Stimulated activated CD4-positive, alpha-beta T cell treated with anti-CD3 and anti-CD28 coated beads, Interleukin-4, amount 100 ng/mL, for 1 hour (primary cell): ENCODE data around the gene CEP55.

Source experiments
- DNase-seq: peaks from one replicate; pipeline ENCODE4 v3.0.0-alpha.2; 2020

The CEP55 gene

DNA sequence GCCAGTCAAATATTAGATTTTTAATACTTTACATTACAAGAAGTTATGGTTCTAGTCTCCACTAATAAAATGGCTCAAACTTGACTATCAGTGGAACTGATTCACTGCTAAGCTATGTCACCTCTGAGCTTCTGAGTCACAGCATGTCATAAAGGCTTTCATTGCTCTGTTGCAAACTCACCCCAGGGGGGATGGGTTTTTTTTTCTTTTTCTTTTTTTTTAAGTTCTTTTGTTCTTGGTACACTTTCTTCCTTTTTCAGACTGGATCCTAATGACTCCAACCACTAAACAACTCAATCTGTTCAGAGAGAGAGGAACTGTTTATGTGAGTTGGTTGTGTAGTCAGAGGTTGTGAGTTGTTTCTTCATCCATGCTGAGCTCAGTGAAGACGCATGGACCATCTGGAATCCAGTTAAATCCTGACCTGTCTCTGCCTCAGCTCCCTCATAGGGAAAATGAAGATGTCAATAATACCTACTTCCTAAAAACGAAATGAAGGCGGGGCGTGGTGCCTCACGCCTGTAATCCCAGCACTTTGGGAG is 25.2 kb upstream of the CEP55 start:
- no peak for DNase-seq

GRCh38 chr10:93473161-93473560 is 23.3 kb upstream of the CEP55 start:
- DNase-seq = no peak

- DNase-seq = no peak
These were observed 22.5 kb upstream of the CEP55 start for GRCh38 chr10:93473804-93474472.

DNA sequence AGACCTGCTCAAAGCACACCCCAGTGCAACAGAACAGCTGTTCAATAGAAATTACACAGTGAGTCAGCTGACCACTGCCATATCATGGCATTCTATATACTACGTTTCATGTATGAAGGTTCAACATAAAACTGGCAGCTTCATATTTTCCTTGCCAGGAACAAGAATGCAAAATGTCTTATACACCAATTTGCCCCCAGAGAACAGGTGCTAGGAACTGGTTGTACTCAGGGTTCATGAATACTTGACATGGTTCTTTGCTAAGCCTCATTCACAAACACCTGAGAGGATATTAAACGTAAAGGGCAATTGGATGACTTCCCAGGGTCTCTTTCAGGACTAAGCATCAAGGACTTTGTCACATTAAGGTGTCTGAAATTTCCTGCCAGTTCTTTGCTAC is 21.2 kb upstream of the CEP55 start:
- no peak for DNase-seq

DNA sequence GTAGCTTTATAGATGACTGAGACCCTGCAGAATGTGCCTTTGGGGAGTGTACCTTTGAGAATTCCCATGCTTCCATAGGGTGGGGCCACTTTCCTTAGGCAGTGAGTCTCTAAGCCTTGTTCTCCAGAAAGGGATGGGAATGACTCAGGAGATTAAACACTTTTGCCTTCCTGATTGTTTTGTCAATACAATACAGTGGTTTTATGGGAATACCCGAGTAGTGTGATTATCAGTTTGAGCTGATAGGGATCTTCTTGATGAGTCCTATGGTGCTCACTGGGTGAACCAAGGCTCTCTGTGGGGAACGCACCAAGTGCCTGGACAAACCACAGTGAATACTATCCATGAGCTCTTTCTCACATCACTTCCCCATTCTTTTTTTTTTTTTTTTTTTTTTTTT is 20.5 kb upstream of the CEP55 start:
- no peak for DNase-seq

- no peak for DNase-seq
These were observed 19.7 kb upstream of the CEP55 start for GRCh38 chr10:93476756-93477155.

DNA sequence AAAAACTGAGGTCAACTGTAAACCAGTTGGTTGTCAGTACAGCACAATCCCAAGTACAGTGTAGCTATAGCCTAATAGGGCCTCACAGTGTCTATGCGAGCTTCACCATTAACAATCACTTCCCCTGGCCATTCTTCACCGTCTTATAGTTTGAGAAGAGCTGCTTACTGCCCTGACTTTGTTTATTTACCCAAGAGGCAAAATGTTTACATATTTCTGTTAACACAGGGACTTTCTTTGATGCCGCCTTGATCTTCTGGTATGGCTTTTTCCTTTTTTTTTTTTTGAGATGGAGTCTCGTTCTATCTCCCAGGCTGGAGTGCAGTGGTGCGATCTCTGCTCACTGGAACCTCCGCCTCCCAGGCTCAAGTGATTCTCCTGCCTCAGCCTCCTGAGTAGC is 17.5 kb upstream of the CEP55 start:
- no peak for DNase-seq

- no peak for DNase-seq
These were observed 14.7 kb upstream of the CEP55 start for GRCh38 chr10:93481637-93482144.

DNA sequence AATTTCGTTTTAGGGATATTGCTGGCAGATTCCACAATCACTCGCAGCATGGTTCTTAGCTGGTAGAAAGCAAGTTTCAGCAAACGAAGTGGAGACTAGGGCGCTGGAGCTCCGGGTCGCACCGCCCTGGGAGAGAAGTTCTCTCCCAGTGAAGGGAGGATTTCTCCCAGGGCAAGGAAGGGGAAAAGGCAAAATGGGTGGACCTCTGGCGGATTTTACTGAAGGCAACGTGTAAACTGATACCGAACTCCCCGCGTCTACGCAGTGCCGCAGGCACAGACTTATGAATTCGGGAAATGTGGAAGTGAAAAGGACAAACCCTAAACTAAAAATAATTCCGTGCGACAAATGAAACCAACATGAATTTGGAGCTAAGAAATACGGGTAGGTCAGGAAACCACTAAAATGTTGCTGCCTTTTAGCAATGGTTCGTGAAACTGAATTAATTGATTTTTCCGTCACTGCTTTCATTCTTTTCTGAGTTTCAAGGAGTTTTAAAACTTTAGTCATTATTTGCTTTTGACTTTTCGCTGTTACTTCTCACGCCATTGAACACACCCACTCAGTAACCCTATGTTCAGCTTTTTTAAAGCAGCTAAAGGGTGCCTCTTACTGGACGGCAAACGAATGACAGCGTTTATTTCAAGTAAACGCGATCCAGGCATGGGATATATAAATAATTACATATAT is 14.1 kb upstream of the CEP55 start, which contains the start of gene MYOF:
MYOF (minus strand) TSS at position 190 of the 690 bp plus-strand sequence; CDS start at position 50, 140 bp downstream.
- DNase-seq = peak; percentile 29

DNA sequence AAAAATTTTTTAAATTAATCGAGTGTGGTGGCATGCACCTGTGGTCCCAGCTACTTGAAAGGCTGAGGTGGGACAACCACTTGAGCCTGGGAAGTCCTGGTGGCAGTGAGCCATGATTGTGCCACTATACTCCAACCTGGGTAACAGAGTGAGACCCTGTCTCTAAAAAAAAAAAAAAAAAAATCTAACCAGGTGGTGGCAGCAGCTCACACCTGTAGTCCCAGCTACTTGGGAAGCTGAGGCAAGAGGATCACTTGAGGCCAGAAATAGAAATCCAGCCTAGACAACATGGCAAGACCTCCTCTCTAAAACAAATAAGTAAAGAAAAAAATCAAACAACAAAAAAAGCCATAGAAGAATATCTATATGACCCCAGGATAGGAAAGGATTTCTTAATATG is 10.7 kb upstream of the CEP55 start:
- no peak for DNase-seq

DNA sequence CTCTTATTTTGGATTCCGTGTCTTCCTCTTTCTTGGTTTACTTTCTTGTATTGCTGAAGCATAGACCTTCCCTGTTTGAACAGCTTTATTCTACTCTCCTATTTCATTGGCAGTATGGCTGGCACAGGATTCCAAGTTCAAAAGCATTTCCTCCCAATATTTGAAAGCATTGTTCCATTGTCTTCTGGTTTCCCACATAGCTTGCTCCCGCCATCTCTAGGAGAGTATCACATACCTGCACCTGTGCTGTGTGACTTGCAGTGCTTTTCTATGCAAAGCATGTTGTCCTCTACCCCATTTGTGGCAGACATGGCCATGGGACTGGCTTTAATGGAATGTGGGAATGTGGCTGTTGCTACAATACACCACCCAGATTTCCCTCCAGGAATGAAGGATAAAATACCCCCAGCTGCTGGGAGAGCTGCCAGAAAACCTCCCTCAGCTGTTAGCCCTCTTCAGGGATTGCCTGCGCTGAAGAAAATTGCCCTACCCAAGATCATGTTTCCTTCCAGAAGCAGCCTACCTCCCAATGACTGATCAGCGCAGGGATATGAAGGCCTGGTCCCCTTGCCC is 7.4 kb upstream of the CEP55 start:
- DNase-seq = no peak

GRCh38 chr10:93491602-93492121 is 4.8 kb upstream of the CEP55 start:
- no peak for DNase-seq

- no peak for DNase-seq
These were observed 3.2 kb upstream of the CEP55 start for GRCh38 chr10:93493162-93493561.

DNA sequence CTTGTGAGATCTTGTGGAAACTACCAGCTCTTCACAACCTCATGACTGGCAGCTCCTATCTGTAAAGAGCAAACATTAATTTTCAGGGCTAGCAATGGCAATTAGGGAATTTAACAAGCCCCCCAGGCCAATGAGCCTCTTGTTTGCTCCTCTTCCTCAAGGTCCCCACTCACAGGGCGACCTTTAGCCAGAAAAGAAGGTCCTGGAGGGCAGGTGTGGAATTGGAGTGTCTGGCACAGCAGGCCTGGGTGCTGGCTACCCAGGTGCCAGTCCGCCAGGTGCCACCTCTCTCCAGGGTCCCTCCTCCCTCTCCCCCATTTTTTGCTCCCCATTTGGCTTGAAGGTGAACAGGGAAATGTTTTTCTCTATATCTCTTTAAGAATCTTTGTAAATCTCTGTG is 1.9 kb upstream of the CEP55 start:
- no peak for DNase-seq

DNA sequence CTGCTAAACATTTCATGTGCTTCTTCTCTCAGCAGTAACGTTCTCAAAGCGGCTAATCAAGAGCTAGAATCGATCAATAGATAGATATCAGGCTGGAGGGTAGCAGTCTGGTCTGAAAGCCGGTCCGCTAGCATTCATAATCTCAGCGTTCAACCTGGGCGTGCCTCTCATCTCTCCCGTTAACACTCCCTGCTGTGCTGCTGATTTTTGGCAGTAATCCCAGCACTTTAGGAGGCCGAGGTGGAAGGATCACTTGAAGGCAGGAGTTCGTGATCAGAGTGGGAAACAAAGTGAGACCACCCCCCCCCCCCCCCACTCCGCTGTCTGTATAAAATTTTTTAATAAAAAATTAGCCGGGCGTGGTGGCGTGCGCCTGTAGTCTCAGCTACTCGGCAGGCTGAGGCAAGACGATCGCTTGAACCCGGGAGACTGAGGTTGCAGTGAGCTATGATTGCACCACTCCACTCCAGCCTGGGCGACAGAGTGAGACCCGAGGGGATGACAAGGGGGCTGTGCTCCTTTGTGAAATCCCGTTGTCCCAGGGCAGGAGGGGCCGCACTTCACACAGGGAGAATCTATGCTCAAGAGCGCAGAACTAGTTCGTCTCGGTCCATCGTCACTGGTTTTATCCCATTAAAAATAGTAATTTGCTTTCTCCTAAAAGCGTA is 624 bp upstream of the CEP55 start:
- DNase-seq = peak; percentile 11

DNA sequence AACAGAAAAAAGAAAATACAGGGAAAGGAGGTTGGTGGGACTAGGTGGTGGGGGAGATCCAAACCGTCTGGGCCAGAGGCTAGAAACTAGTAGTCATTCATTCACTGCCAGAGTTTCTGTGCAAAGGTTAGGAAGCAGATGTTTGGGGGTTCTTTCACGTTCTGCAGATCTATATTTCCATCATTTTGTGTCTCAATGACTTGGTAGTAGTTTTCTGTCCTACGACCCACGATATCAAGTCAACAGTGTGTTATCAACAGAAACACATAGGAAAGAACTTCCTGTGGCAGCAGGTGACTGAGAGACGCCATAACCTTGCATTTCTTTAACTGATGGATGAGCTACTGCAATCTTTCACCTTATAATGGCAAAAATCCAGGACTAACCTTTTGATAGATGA is 1.8 kb downstream of the CEP55 start:
- DNase-seq = no peak

DNA sequence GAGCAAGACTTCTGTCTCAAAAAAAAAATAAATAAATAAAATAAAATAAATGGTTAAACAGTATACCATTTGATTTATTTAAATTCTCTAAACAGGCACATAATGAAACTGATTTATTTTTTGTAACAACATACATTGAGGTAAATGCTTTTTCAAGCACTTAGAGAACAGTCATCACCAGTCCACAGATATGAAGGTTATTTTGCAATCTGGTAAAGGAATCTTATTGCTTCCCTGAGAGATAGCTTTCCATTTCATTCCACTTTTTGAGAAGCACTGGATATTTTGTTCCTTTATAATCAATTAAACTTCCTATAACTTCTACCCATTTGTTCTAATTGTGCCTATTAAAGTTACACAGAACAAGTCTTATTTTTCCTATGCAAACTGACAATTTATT is 5.2 kb downstream of the CEP55 start:
- DNase-seq = no peak

GRCh38 chr10:93503075-93503474 is 6.7 kb downstream of the CEP55 start:
- DNase-seq = no peak

DNA sequence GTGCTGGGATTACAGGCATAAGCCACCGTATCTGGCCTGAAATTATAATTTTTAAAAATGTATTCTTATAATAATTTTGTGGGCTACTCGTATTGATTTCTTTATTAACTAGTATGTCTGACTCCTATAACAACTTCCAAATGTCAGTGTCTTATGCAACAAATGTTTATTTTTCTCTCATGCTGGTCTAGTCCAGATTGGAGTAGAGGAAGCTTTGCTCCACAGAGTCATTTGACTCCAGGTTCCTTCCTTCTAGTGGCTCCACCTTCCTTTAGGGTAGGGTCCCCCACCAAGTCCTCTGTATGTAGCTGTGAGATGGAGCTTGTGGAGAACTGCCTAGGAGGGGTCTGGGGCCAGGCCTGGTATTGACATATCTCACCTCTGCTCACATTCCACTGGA is 8.7 kb downstream of the CEP55 start:
- no peak for DNase-seq

GRCh38 chr10:93509816-93510215 is 13.4 kb downstream of the CEP55 start:
- no peak for DNase-seq

DNA sequence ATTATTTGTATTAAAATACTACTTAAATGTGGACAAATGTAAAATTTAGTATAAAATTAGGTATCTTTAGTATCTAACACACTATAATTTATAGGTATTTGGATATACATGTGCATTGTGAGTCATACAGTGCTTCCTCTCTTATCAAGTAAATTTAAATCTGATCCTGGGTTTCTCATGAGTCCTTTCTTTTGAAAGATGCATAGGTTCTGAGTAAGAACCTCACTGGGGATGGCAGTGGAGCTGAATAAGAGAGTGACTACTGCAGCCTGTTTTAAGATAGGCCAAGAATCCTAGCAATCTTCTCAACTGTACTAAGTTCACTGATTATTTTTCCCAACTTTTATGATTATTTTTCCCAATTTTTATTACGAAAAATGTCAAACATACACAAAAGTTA is 16.2 kb downstream of the CEP55 start:
- DNase-seq = no peak

GRCh38 chr10:93513091-93513490 is 16.7 kb downstream of the CEP55 start:
- DNase-seq = no peak

DNA sequence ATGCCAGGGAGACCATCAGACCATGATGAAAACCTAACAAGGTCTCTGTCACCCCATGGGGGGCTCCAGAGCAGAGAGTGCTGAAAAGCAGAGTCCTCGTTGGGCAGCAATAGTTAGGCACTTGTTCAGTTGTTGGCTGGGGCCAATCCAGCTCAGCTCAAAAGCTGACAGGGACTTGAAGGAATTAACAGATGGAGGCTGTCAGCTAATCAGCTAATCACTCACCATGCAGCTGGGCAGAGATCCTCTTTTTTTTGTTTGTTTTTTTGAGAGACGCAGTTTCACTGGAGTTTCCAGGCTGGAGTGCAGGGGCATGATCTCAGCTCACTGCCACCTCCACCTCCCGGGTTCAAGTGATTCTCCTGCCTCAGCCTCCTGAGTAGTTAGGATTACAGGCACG is 18.1 kb downstream of the CEP55 start:
- DNase-seq = no peak
